HEK293 (cell line): Measurements from ENCODE around the gene HNRNPK.

ENCODE experiments used
- FEZF1 ChIP-seq: fragments of 450-650 bp; formaldehyde crosslinking; IDR thresholded peaks from 2 replicates; pipeline ENCODE4 v1.5.1; 2016; ENCODE audit warnings: missing biosample characterization, missing genetic modification characterization
- KLF10 ChIP-seq: fragments of 450-650 bp; IDR thresholded peaks from 2 replicates; pipeline ENCODE4 v1.5.1; 2018; ENCODE audit warnings: missing biosample characterization, mild to moderate bottlenecking, missing genetic modification characterization
- ZNF280D ChIP-seq: fragments of 450-650 bp; formaldehyde crosslinking; IDR thresholded peaks from 2 replicates; pipeline ENCODE4 v1.5.1; 2016; ENCODE audit warnings: missing biosample characterization, missing genetic modification characterization
- ZNF354C ChIP-seq: fragments of 450-650 bp; formaldehyde crosslinking; IDR thresholded peaks from 2 replicates; pipeline ENCODE4 v1.5.1; 2016; ENCODE audit warnings: missing biosample characterization, missing genetic modification characterization, low read depth, borderline replicate concordance
- ZNF37A ChIP-seq: fragments of 450-650 bp; IDR thresholded peaks from 2 replicates; pipeline ENCODE4 v1.5.1; 2018; ENCODE audit warnings: missing biosample characterization, missing genetic modification characterization
- ZNF529 ChIP-seq: fragments of 450-650 bp; formaldehyde crosslinking; IDR thresholded peaks from 2 replicates; pipeline ENCODE4 v1.5.1; 2017; ENCODE audit warnings: missing genetic modification characterization, missing biosample characterization; ENCODE audit not compliant: insufficient replicate concordance
- ZNF544 ChIP-seq: fragments of 450-650 bp; formaldehyde crosslinking; IDR thresholded peaks from 2 replicates; pipeline ENCODE4 v1.5.0; 2017; ENCODE audit warnings: missing biosample characterization, missing genetic modification characterization
- ZNF548 ChIP-seq: fragments of 450-650 bp; formaldehyde crosslinking; IDR thresholded peaks from 2 replicates; pipeline ENCODE4 v1.5.1; 2016; ENCODE audit warnings: missing biosample characterization, missing genetic modification characterization
- ZNF610 ChIP-seq: fragments of 450-650 bp; formaldehyde crosslinking; IDR thresholded peaks from 2 replicates; pipeline ENCODE4 v1.5.1; 2016; ENCODE audit warnings: missing biosample characterization, missing genetic modification characterization, borderline replicate concordance
- ZNF626 ChIP-seq: fragments of 450-650 bp; sonication (Bioruptor Pico); formaldehyde crosslinking; IDR thresholded peaks from 2 replicates; pipeline ENCODE4 v1.5.1; 2018; ENCODE audit warnings: missing biosample characterization, missing genetic modification characterization, inconsistent platforms
- ZNF645 ChIP-seq: fragments of 450-650 bp; formaldehyde crosslinking; IDR thresholded peaks from 2 replicates; pipeline ENCODE4; 2016; ENCODE audit warnings: missing biosample characterization, missing genetic modification characterization
- ZNF776 ChIP-seq: fragments of 450-650 bp; formaldehyde crosslinking; IDR thresholded peaks from 2 replicates; pipeline ENCODE4 v1.5.0; 2017; ENCODE audit warnings: missing biosample characterization, missing genetic modification characterization, borderline replicate concordance
- TF ChIP-seq, protein P1 (sequence below): fragments of 450-650 bp; formaldehyde crosslinking; IDR thresholded peaks from 2 replicates; pipeline ENCODE4 v1.5.1; 2016; ENCODE audit warnings: missing biosample characterization, missing genetic modification characterization
- TF ChIP-seq, protein P2 (sequence below): IDR thresholded peaks from 2 replicates; pipeline ENCODE4 v1.6.1; 2011; ENCODE audit warnings: mild to moderate bottlenecking, low read depth, low read length, borderline replicate concordance
- TF ChIP-seq, protein P3 (sequence below): fragments of 450-650 bp; formaldehyde crosslinking; conservative IDR thresholded peaks from 2 replicates; pipeline ENCODE4 v1.5.1; 2016; ENCODE audit warnings: low read depth, missing biosample characterization, missing genetic modification characterization
- TF ChIP-seq, protein P4 (sequence below): fragments of 450-650 bp; formaldehyde crosslinking; IDR thresholded peaks from 2 replicates; pipeline ENCODE4 v1.5.1; 2016; ENCODE audit warnings: missing biosample characterization, missing genetic modification characterization
- TF ChIP-seq, protein P5 (sequence below): fragments of 450-650 bp; formaldehyde crosslinking; IDR thresholded peaks from 2 replicates; pipeline ENCODE4 v1.5.1; 2016; ENCODE audit warnings: missing biosample characterization, missing genetic modification characterization

The HNRNPK gene

GRCh38 chr9:83980395-83981125 lies 545 bp upstream of the HNRNPK start, which contains the start of gene RMI1 (continued):
- no peak for TF ChIP-seq ZNF37A (tag by site-specific recombination)
- TF ChIP-seq, protein P1, sequence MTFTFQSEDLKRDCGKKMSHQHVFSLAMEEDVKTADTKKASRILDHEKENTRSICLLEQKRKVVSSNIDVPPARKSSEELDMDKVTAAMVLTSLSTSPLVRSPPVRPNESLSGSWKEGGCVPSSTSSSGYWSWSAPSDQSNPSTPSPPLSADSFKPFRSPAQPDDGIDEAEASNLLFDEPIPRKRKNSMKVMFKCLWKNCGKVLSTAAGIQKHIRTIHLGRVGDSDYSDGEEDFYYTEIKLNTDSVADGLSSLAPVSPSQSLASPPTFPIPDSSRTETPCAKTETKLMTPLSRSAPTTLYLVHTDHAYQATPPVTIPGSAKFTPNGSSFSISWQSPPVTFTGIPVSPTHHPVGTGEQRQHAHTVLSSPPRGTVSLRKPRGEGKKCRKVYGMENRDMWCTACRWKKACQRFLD (tag by site-specific recombination): no peak
- TF ChIP-seq, protein P2, sequence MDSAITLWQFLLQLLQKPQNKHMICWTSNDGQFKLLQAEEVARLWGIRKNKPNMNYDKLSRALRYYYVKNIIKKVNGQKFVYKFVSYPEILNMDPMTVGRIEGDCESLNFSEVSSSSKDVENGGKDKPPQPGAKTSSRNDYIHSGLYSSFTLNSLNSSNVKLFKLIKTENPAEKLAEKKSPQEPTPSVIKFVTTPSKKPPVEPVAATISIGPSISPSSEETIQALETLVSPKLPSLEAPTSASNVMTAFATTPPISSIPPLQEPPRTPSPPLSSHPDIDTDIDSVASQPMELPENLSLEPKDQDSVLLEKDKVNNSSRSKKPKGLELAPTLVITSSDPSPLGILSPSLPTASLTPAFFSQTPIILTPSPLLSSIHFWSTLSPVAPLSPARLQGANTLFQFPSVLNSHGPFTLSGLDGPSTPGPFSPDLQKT: no peak
- TF ChIP-seq, protein P3, sequence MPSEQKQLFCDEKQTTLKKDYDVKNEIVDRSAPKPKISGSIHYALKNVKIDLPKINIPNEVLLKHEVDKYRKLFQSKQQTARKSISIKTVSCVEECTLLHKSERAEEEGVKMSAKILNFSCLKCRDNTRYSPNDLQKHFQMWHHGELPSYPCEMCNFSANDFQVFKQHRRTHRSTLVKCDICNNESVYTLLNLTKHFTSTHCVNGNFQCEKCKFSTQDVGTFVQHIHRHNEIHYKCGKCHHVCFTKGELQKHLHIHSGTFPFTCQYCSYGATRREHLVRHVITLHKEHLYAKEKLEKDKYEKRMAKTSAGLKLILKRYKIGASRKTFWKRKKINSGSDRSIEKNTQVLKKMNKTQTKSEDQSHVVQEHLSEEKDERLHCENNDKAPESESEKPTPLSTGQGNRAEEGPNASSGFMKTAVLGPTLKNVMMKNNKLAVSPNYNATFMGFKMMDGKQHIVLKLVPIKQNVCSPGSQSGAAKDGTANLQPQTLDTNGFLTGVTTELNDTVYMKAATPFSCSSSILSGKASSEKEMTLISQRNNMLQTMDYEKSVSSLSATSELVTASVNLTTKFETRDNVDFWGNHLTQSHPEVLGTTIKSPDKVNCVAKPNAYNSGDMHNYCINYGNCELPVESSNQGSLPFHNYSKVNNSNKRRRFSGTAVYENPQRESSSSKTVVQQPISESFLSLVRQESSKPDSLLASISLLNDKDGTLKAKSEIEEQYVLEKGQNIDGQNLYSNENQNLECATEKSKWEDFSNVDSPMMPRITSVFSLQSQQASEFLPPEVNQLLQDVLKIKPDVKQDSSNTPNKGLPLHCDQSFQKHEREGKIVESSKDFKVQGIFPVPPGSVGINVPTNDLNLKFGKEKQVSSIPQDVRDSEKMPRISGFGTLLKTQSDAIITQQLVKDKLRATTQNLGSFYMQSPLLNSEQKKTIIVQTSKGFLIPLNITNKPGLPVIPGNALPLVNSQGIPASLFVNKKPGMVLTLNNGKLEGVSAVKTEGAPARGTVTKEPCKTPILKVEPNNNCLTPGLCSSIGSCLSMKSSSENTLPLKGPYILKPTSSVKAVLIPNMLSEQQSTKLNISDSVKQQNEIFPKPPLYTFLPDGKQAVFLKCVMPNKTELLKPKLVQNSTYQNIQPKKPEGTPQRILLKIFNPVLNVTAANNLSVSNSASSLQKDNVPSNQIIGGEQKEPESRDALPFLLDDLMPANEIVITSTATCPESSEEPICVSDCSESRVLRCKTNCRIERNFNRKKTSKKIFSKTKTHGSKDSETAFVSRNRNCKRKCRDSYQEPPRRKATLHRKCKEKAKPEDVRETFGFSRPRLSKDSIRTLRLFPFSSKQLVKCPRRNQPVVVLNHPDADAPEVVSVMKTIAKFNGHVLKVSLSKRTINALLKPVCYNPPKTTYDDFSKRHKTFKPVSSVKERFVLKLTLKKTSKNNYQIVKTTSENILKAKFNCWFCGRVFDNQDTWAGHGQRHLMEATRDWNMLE (tag by site-specific recombination): no peak
- no peak for TF ChIP-seq ZNF280D
- TF ChIP-seq ZNF544 (tag by site-specific recombination): no peak
- TF ChIP-seq KLF10 (tag by site-specific recombination): peak; percentile 99
- TF ChIP-seq FEZF1: no peak
- TF ChIP-seq ZNF529 (tag by site-specific recombination): no peak
- no peak for TF ChIP-seq ZNF548 (tag by site-specific recombination)
- TF ChIP-seq, protein P4, sequence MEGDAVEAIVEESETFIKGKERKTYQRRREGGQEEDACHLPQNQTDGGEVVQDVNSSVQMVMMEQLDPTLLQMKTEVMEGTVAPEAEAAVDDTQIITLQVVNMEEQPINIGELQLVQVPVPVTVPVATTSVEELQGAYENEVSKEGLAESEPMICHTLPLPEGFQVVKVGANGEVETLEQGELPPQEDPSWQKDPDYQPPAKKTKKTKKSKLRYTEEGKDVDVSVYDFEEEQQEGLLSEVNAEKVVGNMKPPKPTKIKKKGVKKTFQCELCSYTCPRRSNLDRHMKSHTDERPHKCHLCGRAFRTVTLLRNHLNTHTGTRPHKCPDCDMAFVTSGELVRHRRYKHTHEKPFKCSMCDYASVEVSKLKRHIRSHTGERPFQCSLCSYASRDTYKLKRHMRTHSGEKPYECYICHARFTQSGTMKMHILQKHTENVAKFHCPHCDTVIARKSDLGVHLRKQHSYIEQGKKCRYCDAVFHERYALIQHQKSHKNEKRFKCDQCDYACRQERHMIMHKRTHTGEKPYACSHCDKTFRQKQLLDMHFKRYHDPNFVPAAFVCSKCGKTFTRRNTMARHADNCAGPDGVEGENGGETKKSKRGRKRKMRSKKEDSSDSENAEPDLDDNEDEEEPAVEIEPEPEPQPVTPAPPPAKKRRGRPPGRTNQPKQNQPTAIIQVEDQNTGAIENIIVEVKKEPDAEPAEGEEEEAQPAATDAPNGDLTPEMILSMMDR (tag by site-specific recombination): peak; percentile 77
- no peak for TF ChIP-seq ZNF645
- TF ChIP-seq ZNF610 (tag by site-specific recombination): peak; percentile 73
- no peak for TF ChIP-seq ZNF776
- TF ChIP-seq, protein P5, sequence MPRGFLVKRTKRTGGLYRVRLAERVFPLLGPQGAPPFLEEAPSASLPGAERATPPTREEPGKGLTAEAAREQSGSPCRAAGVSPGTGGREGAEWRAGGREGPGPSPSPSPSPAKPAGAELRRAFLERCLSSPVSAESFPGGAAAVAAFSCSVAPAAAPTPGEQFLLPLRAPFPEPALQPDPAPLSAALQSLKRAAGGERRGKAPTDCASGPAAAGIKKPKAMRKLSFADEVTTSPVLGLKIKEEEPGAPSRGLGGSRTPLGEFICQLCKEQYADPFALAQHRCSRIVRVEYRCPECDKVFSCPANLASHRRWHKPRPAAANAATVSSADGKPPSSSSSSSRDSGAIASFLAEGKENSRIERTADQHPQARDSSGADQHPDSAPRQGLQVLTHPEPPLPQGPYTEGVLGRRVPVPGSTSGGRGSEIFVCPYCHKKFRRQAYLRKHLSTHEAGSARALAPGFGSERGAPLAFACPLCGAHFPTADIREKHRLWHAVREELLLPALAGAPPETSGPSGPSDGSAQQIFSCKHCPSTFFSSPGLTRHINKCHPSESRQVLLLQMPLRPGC (tag by site-specific recombination): no peak
- TF ChIP-seq ZNF626: no peak
- no peak for TF ChIP-seq ZNF354C (tag by site-specific recombination)
